Cardiac muscle cell (in vitro differentiated cells and primary cell): ENCODE results near the gene ADCK1. TPM values are rescaled to one million over a fixed set of nuclear protein-coding genes. Genes with fewer than 3 reads are reported as not detected.
"Not testable (repeated sequence)": the region's sequence is repeated elsewhere in the genome, so short reads cannot be mapped to it uniquely, and the experiment has no call there.

Source experiments
- DNase-seq, 2 donors: peaks; one replicate each; pipeline versions ENCODE4 v3.0.0 to v3.0.0-alpha.2; 2010 to 2017; ENCODE audit warnings: low read depth in 1 of 2, low spot score in 1 of 2
- H3K27ac ChIP-seq: fragments of 200-600 bp; sonication (generic); 2 replicates; pipeline ENCODE4 v1.5.1; 2016
- H3K27me3 ChIP-seq: fragments of 200-600 bp; sonication (generic); 2 replicates; pipeline ENCODE4 v1.6.0; 2016; ENCODE audit warnings: control low read depth
- H3K36me3 ChIP-seq: fragments of 200-600 bp; sonication (generic); 2 replicates; pipeline ENCODE4 v1.5.1; 2016; ENCODE audit warnings: control low read depth
- H3K4me1 ChIP-seq: fragments of 200-600 bp; sonication (generic); 2 replicates; pipeline ENCODE4 v1.8.1; 2017; ENCODE audit warnings: low read depth, mild to moderate bottlenecking, mixed run types
- H3K4me3 ChIP-seq: fragments of 200-600 bp; sonication (generic); 2 replicates; pipeline ENCODE4 v1.5.1; 2016; ENCODE audit warnings: mild to moderate bottlenecking
- H3K9me3 ChIP-seq: fragments of 200-600 bp; sonication (generic); 2 replicates; pipeline ENCODE4 v1.5.1; 2017; ENCODE audit warnings: low read depth, mild to moderate bottlenecking, control low read depth
- polyA plus RNA-seq: library from polyadenylated mRNA; unstranded; fragments of >200 nt; fragmentation: Nextera tagmentation; extraction: Ambion mirVana; gene quantifications from 2 replicates; pipeline ENCODE4 v1.2.1, GENCODE V29; 2016
- total RNA-seq: library from RNA; depleted of rRNA; stranded (reverse); fragments of >200 nt; gene quantifications from 2 replicates; pipeline ENCODE4 v1.2.3, GENCODE V29; 2016
- TF ChIP-seq, protein P1 (sequence below): IDR thresholded peaks from 2 replicates; pipeline ENCODE4 v1.5.1; 2012; ENCODE audit warnings: low read depth, mild to moderate bottlenecking, low read length

ADCK1 gene
- total and polyA plus RNA-seq, 2 experiments from 2014 or later = 12.2 to 20.6 TPM

DNA sequence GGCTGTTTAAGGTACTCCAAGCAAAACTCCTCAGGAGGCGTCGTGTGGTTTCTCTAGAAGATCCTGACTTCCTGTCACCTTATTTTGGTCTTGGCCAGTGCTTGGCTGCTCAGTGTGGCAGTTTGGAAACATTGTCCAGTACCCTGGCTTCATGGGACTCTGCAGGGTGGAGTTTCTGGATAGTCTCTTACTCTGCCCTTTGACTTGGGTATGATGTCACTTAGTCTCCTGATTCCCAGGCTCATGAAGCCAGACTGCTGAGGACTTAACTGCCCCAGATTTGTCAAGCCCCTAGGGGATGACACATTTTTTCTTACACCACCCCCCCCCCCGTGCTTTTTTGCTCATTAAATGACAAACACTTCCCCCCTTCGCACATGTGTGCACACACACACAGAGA is 82.7 kb downstream of the ADCK1 start:
- TF ChIP-seq, protein P1, sequence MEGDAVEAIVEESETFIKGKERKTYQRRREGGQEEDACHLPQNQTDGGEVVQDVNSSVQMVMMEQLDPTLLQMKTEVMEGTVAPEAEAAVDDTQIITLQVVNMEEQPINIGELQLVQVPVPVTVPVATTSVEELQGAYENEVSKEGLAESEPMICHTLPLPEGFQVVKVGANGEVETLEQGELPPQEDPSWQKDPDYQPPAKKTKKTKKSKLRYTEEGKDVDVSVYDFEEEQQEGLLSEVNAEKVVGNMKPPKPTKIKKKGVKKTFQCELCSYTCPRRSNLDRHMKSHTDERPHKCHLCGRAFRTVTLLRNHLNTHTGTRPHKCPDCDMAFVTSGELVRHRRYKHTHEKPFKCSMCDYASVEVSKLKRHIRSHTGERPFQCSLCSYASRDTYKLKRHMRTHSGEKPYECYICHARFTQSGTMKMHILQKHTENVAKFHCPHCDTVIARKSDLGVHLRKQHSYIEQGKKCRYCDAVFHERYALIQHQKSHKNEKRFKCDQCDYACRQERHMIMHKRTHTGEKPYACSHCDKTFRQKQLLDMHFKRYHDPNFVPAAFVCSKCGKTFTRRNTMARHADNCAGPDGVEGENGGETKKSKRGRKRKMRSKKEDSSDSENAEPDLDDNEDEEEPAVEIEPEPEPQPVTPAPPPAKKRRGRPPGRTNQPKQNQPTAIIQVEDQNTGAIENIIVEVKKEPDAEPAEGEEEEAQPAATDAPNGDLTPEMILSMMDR = no peak
- Histone ChIP-seq H3K4me1 (peaks cover 25% of the 10 kb centered on the region), H3K9me3 (no peaks in the 10 kb centered on the region), H3K27ac (peak overlapping the region; percentile 26), H3K27me3 (no peaks in the 10 kb centered on the region), H3K4me3 (no peak overlapping the region), H3K36me3 (no peaks in the 10 kb centered on the region)
- peak; percentile 26 to 74 for DNase-seq

DNA sequence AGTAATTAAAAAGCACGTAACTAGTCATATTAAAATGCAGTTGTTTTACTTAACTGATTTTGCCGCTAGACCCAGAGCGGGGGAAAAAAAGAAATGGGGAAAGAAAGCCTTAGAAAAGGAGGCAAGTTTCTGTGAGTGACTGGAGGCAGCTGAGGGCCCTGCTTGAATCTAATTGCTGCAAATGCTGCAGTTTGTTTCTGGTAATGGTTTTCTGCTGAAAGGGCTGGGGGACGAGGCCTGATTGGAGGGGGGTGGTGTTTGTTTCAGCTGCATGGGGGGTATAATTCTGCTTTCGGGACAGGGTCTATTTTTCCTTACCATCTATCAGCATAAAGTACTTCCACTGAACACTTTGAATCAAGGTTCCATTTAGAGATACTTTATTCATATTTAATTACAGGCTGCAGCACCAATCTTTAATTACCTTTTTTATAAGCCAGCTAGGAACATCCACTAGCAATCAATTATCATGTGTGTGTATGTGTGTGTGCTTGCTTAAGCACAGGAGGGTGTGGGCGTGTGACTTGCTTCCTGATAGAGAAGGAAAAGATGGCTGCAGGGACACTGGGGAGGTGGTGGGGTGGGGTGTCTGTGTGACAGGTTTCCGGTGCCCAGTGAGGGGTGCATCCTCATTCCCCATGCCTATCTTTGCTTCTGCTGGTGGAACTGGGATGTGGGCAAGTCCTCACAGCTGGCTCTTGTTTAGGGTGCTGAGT is 83.4 kb downstream of the ADCK1 start:
- Histone ChIP-seq H3K36me3 (no peaks in the 10 kb centered on the region), H3K27me3 (no peaks in the 10 kb centered on the region), H3K4me3 (no peak overlapping the region), H3K27ac (no peak overlapping the region), H3K4me1 (peaks cover 25% of the 10 kb centered on the region), H3K9me3 (no peaks in the 10 kb centered on the region)
- TF ChIP-seq, protein P1 = no peak
- no peak for DNase-seq

DNA sequence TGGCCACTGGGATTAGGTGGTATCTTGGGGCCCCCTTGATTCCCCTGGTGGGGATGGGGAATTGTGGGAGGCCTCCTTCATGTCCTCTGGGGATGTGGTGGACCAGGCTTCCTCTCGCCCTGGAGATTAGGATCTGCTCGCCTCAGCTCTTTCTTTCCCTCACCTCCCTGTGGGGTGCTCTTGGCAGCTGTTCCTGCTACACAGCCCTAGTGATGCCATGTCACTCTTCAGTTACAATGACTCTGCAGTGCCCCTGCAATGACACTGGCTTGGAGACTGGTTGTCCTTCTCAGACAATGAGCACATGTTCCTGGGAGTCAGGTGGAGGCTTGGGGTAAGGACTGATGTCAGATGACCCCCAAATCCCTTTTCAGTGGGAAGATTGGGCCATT is 83.9 kb downstream of the ADCK1 start:
- peaks cover 25% of the 10 kb centered on the region for H3K4me1 ChIP-seq
- DNase-seq = no peak
- TF ChIP-seq, protein P1 = no peak
- no peak overlapping the region for H3K27ac ChIP-seq
- H3K4me3 ChIP-seq = no peak overlapping the region
- H3K27me3 ChIP-seq = no peaks in the 10 kb centered on the region
- no peaks in the 10 kb centered on the region for H3K36me3 ChIP-seq
- no peaks in the 10 kb centered on the region for H3K9me3 ChIP-seq

DNA sequence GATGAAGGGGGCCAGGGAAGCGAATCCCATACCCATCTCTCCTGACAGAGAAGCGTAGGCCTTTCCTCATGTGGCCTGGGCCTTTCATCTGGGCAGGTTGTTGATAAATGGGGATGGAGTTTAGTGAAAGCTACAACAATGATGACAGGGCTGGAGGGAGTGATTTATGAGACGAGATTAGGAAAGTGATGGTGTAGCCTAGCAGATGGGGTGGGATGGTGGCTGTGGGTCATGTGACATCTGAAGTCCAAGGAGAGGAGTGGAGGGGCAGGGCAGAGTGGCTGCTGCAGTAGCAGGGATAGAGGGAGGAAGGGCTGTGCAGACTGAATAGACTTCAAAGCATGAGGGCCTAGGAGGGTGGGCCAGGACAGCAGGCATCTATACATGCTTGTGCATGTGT is 85.5 kb downstream of the ADCK1 start:
- TF ChIP-seq, protein P1 = no peak
- no peak overlapping the region for H3K4me3 ChIP-seq
- DNase-seq = peak in 1 of 2 donors; percentile 82
- no peaks in the 10 kb centered on the region for H3K27me3 ChIP-seq
- H3K4me1 ChIP-seq = peaks cover 25% of the 10 kb centered on the region
- H3K27ac ChIP-seq = no peak overlapping the region
- no peaks in the 10 kb centered on the region for H3K9me3 ChIP-seq
- no peaks in the 10 kb centered on the region for H3K36me3 ChIP-seq

DNA sequence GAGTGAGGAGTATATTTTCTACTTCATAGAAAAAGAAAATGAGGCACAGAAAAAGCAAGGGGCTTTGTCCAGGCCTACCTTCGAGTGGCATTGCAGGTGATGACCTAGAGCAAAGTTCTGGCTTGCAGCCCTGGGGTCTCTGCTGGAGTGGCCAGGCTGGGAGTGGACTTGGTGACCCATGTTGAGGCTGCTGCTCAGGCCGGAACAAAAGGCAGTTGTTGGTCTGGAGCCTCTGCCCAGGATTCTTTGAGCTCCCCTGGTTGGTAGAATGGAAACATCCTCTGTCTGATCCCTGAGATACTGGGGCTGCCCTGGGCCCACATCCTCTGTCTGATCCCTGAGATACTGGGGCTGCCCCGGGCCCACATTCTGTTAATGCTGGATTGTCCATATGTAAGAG is 86.1 kb downstream of the ADCK1 start:
- no peaks in the 10 kb centered on the region for H3K27me3 ChIP-seq
- H3K27ac ChIP-seq = no peak overlapping the region
- H3K4me1 ChIP-seq = peaks cover 25% of the 10 kb centered on the region
- no peak overlapping the region for H3K4me3 ChIP-seq
- TF ChIP-seq, protein P1 = no peak
- H3K36me3 ChIP-seq = no peaks in the 10 kb centered on the region
- no peak for DNase-seq
- H3K9me3 ChIP-seq = no peaks in the 10 kb centered on the region

DNA sequence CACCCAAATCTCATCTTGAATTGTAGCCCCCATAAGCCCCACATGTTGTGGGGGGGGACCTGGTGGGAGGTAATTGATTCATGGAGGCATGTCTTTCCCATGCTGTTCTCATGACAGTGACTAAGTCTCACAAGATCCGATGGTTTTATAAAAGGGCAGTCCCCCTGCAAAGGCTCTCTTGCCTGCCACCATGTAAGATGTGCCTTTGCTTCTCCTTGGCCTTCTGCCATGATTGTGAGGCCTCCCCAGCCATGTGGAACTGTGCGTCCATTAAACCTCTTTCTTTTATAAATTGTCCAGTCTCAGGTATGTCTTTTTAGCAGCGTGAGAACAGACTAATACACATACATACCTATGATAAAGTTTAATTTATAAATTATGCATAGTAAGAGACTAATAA is 89.0 kb downstream of the ADCK1 start:
- not testable (repeated sequence) for H3K4me3 ChIP-seq, H3K27ac ChIP-seq, H3K9me3 ChIP-seq, DNase-seq, H3K27me3 ChIP-seq, H3K4me1 ChIP-seq, H3K36me3 ChIP-seq
